Measurements from ENCODE around the gene ALOX12B.

- TF ChIP-seq CTCF (IDR thresholded peaks at IDR 0.05) (no peak), POLR2A (IDR thresholded peaks at IDR 0.05) (no peak)
These were observed 5.2 kb downstream of the ALOX12B start for GRCh38 chr17:8082292-8082691.

Data from lower leg skin (tissue), 3 donors.